Activated naive CD4-positive, alpha-beta T cell treated with anti-CD3 and anti-CD28 coated beads, Interleukin-2, amount 10 ng/mL, durations not matched to agents 7 days and 5 days (primary cell): Measurements from ENCODE around the gene A1BG.

ENCODE experiments used
- CTCF ChIA-PET: fragments of 350-600 bp; sonication (Branson Sonifier 250); formaldehyde crosslinking; loops from one replicate; lab custom pipeline; 2021; ENCODE audit warnings: antibody characterized with exemption; lab: Charles Lee
- DNase-seq: peaks from one replicate; pipeline ENCODE4 v3.0.0-alpha.2; 2020
- H3K27ac Mint-ChIP-seq: one replicate; pipeline ENCODE4 v1.8.0; 2021; ENCODE audit warnings: mild to moderate bottlenecking, moderate library complexity, mixed read lengths
- H3K27me3 Mint-ChIP-seq: one replicate; pipeline ENCODE4 v1.8.0; 2021; ENCODE audit warnings: mild to moderate bottlenecking, mixed read lengths
- H3K36me3 Mint-ChIP-seq: one replicate; pipeline ENCODE4 v1.8.0; 2021; ENCODE audit warnings: mixed read lengths
- H3K4me1 Mint-ChIP-seq: one replicate; pipeline ENCODE4 v1.8.0; 2021; ENCODE audit warnings: mixed read lengths
- H3K4me3 Mint-ChIP-seq: one replicate; pipeline ENCODE4 v1.8.0; 2021; ENCODE audit warnings: mild to moderate bottlenecking, moderate library complexity, mixed read lengths
- H3K9me3 Mint-ChIP-seq: one replicate; pipeline ENCODE4 v1.8.0; 2021; ENCODE audit warnings: mixed read lengths

The A1BG gene

DNA sequence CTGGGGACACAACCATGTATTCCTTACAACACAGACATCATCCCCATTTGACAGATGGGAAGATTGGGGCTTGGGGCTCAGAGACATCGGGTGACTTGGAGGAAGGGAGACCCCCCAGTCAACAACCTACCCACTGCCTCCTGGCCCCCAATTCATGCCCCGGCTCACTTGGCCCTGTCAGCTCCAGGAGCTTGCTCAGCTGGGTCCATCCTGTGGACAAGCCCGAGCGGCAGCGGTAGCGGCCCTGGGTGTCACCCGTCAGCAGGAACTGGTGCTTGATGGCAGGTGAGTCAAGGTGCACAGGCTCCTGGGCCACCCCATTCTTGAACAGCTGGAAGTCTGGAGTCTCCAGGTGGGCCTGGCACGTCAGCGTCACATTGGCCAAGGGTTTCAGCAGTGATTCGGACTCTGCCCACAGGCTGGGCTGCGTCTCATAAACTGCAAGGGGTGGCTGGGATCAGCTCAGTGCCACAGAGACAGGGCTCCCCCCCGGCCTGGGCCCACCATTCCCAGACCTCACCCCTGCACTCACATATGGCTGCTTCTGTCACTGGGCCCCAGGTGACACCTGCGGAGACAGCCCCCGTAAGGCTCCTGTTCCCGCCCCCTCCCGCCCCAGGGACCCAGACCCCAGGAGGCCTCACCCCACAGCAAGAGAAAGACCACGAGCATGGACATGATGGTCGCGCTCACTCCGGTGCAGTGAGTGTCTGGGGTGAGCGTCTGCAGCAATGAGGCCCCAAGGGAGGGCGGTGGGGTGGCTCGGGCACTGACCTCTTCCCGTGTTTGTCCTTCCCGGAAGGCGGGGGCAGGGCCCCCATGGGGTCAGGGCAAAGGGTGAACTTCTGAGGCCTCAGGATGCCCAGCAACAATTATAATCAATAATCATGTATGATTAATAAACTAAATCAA, at the start of gene A1BG:
Gene A1BG (minus strand): TSS at position 733 of the 912 bp plus-strand sequence. CDS start 55 bp downstream, at position 678.
- no peak for DNase-seq
- H3K36me3 Mint-ChIP-seq = peaks cover 10% of the 10 kb centered on the region
- peaks cover 4% of the 10 kb centered on the region for H3K9me3 Mint-ChIP-seq
- CTCF ChIA-PET = no interaction called here
- no peak within 1 kb of the TSS for H3K4me3 Mint-ChIP-seq
- H3K27me3 Mint-ChIP-seq = peaks cover 47% of the 10 kb centered on the region
- H3K4me1 Mint-ChIP-seq = peaks cover 43% of the 10 kb centered on the region
- H3K27ac Mint-ChIP-seq = no peak within 1 kb of the TSS

- Mint-ChIP-seq H3K36me3 (peaks cover 4% of the 10 kb centered on the region), H3K27ac (no peak overlapping the region), H3K4me1 (peaks cover 36% of the 10 kb centered on the region), H3K4me3 (peak overlapping the region; percentile 57), H3K9me3 (no peaks in the 10 kb centered on the region), H3K27me3 (peaks cover 27% of the 10 kb centered on the region)
- DNase-seq = peak; percentile 45
- CTCF ChIA-PET = interaction anchor here (0.7 kb wide), 1 partner anchor 20 kb away, joined by 3 read pairs; no protein-coding TSS in a partner anchor
Measured at GRCh38 chr19:58401840-58402421, 48.6 kb upstream of the A1BG start.

- H3K36me3 Mint-ChIP-seq = peaks cover 2% of the 10 kb centered on the region
- peaks cover 29% of the 10 kb centered on the region for H3K4me1 Mint-ChIP-seq
- CTCF ChIA-PET = interaction anchor here (1.0 kb wide), 1 partner anchor 113 kb away, joined by 3 read pairs; no protein-coding TSS in a partner anchor
Measured at GRCh38 chr19:58400916-58401839, 47.9 kb upstream of the A1BG start.

GRCh38 chr19:58400316-58400915, 47.1 kb upstream of the A1BG start:
- Mint-ChIP-seq H3K27me3 (peaks cover 41% of the 10 kb centered on the region), H3K36me3 (peaks cover 5% of the 10 kb centered on the region), H3K4me3 (peak overlapping the region; percentile 92), H3K27ac (no peak overlapping the region), H3K4me1 (peaks cover 29% of the 10 kb centered on the region), H3K9me3 (no peaks in the 10 kb centered on the region)
- CTCF ChIA-PET = interaction anchor here (1.0 kb wide), 1 partner anchor 114 kb away, joined by 3 read pairs; no protein-coding TSS in a partner anchor
- DNase-seq = no peak

More at GRCh38 chr19:58400916-58401839, 47.9 kb upstream of the A1BG start:
- DNase-seq = peak; percentile 100
- H3K4me3 Mint-ChIP-seq = peak overlapping the region; percentile 92
- peak overlapping the region; percentile 93 for H3K27ac Mint-ChIP-seq
- H3K9me3 Mint-ChIP-seq = no peaks in the 10 kb centered on the region
- peaks cover 34% of the 10 kb centered on the region for H3K27me3 Mint-ChIP-seq

- H3K27ac Mint-ChIP-seq = no peak overlapping the region
- no peaks in the 10 kb centered on the region for H3K9me3 Mint-ChIP-seq
- peaks cover 30% of the 10 kb centered on the region for H3K4me1 Mint-ChIP-seq
- peaks cover 7% of the 10 kb centered on the region for H3K36me3 Mint-ChIP-seq
- peaks cover 46% of the 10 kb centered on the region for H3K27me3 Mint-ChIP-seq
- H3K4me3 Mint-ChIP-seq = peak overlapping the region; percentile 43
- CTCF ChIA-PET = interaction anchor here (1.0 kb wide), 1 partner anchor 114 kb away, joined by 3 read pairs; no protein-coding TSS in a partner anchor
- no peak for DNase-seq
Measured at GRCh38 chr19:58399903-58400302, 46.6 kb upstream of the A1BG start.

DNA sequence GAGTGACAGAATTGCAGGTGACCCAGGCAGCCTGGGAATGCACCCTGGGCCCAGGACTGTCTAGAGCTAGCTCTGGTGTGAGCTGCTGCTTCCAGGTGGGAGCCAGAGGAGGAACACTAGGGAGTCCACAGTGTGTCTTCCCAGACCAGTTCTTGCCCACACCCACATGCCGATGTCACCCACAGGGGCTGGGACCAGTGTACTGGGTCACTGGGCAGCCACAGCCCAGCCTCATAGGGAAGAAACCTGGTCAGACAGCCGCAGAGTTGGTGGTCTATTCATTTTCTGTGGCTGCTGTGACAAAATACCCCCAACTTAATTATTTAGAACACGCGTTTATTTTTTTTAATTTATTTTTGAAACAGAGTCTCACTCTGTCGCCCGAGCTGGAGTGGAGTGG, 45.3 kb upstream of the A1BG start:
- peaks cover 53% of the 10 kb centered on the region for H3K27me3 Mint-ChIP-seq
- H3K36me3 Mint-ChIP-seq = peaks cover 19% of the 10 kb centered on the region
- H3K4me3 Mint-ChIP-seq = no peak overlapping the region
- no peaks in the 10 kb centered on the region for H3K9me3 Mint-ChIP-seq
- no peak overlapping the region for H3K27ac Mint-ChIP-seq
- no peak for DNase-seq
- H3K4me1 Mint-ChIP-seq = peaks cover 30% of the 10 kb centered on the region
- CTCF ChIA-PET = no interaction called here

DNA sequence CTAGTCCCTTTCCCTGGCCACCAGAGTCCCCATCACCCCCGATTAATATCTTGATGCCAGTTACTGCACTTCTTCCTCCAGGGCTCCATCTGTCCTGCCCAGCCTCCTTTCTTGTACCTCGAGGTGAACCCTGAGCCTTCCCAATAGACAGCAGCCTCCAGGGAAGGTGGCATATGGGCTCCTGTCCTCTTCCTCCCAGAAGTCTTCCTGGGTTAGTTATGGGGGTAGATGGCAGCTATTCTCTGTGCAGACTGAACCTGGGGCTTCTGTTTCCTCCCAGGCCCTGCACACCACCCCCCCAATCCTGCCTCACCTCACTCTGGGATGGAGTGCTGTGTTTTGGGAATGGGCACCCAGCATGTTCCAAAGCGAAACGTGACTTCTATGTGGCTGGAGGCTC, 44.8 kb upstream of the A1BG start:
- H3K9me3 Mint-ChIP-seq = no peaks in the 10 kb centered on the region
- peaks cover 53% of the 10 kb centered on the region for H3K27me3 Mint-ChIP-seq
- DNase-seq = no peak
- H3K27ac Mint-ChIP-seq = no peak overlapping the region
- H3K4me1 Mint-ChIP-seq = peaks cover 28% of the 10 kb centered on the region
- H3K4me3 Mint-ChIP-seq = no peak overlapping the region
- CTCF ChIA-PET = no interaction called here
- H3K36me3 Mint-ChIP-seq = peaks cover 23% of the 10 kb centered on the region

DNA sequence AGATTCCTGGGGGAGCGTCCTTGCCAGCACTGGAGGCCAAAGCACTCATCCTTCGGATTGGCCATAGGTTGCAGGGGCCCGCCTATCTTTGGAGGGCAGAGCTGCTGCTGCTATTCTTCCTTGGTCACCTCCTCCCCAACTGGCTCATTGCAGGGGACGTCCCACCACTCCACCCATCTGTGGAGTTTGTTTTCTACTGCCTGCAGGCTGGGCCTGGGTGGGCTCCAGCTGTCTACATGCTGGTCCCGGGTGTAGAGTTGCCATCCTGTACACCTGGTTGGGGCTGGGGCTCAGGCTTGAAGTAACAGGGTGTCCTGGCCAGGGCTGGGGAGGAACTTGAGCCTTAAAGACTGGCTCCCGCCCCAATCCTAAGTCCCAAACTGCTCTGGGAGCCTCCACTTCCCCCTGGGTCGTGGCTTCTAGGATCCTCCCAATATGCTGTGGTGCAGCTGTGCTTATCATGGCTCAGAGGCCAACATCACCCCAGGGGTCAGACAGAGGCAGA, 44.3 kb upstream of the A1BG start:
- CTCF ChIA-PET = no interaction called here
- no peak overlapping the region for H3K4me3 Mint-ChIP-seq
- no peak for DNase-seq
- H3K4me1 Mint-ChIP-seq = peaks cover 29% of the 10 kb centered on the region
- H3K36me3 Mint-ChIP-seq = peaks cover 27% of the 10 kb centered on the region
- H3K27ac Mint-ChIP-seq = no peak overlapping the region
- no peaks in the 10 kb centered on the region for H3K9me3 Mint-ChIP-seq
- H3K27me3 Mint-ChIP-seq = peaks cover 53% of the 10 kb centered on the region

- peaks cover 28% of the 10 kb centered on the region for H3K36me3 Mint-ChIP-seq
- no peak for DNase-seq
- H3K27me3 Mint-ChIP-seq = peaks cover 53% of the 10 kb centered on the region
- no peaks in the 10 kb centered on the region for H3K9me3 Mint-ChIP-seq
- no peak overlapping the region for H3K27ac Mint-ChIP-seq
- H3K4me1 Mint-ChIP-seq = peaks cover 31% of the 10 kb centered on the region
- CTCF ChIA-PET = no interaction called here
- H3K4me3 Mint-ChIP-seq = no peak overlapping the region
Measured at GRCh38 chr19:58396691-58397532, 43.6 kb upstream of the A1BG start.

GRCh38 chr19:58395979-58396627, 42.8 kb upstream of the A1BG start:
- Mint-ChIP-seq H3K9me3 (no peaks in the 10 kb centered on the region), H3K4me1 (peaks cover 29% of the 10 kb centered on the region), H3K27ac (no peak overlapping the region), H3K36me3 (peaks cover 34% of the 10 kb centered on the region), H3K4me3 (no peak overlapping the region), H3K27me3 (peaks cover 49% of the 10 kb centered on the region)
- CTCF ChIA-PET = no interaction called here
- no peak for DNase-seq

DNA sequence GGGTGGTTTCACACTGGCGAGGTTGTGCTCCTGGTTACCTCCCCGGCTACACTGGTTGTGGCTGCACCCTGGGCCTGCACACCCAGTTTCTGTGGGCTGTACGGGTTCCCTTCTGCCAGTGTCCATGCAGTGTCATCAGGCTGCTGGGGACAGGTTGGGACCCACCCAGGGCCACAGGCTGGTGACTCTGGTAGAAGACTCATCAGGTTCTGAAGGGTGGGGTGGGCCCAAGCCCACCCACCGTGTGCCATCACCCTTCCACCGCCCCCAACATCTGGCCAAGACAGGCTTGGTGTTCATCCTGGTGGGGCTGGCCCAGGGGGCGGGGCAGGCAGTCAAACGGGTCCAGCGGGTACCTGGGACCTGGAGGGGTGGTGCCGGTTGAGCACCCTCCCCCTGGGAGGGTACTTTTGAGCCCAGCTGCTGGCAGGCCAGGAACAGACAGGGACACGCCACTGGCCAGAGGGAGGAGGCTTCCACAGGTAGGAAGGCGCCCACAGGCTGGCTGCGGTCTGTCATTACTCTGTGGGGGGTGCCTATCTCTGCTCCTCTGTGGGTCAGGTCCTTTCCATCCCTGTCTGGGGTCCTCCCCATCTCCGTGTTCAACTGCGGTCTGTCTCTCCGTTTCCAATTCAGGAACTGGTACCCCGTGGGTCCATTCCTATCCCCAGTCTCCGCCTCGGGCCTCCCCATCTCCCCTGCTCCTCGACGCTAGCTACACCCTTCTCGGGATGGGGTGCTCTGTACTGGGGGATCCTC, 42.1 kb upstream of the A1BG start, which contains the start of gene RNF225:
Gene RNF225 (plus strand): TSS at position 437 of the 759 bp plus-strand sequence. CDS start 434 bp downstream, outside the sequence.
- no peak for DNase-seq

GRCh38 chr19:58394821-58395219, 41.5 kb upstream of the A1BG start:
- H3K36me3 Mint-ChIP-seq = peaks cover 41% of the 10 kb centered on the region
- CTCF ChIA-PET = no interaction called here
- H3K27me3 Mint-ChIP-seq = peaks cover 44% of the 10 kb centered on the region
- H3K9me3 Mint-ChIP-seq = no peaks in the 10 kb centered on the region
- peaks cover 26% of the 10 kb centered on the region for H3K4me1 Mint-ChIP-seq
- DNase-seq = no peak
- H3K27ac Mint-ChIP-seq = no peak overlapping the region
- no peak overlapping the region for H3K4me3 Mint-ChIP-seq

More for the DNA sequence above, 42.1 kb upstream of the A1BG start, which contains the start of gene RNF225:
- no peak within 1 kb of the TSS for H3K27ac Mint-ChIP-seq
- peaks cover 28% of the 10 kb centered on the region for H3K4me1 Mint-ChIP-seq
- H3K27me3 Mint-ChIP-seq = peaks cover 44% of the 10 kb centered on the region
- peaks cover 40% of the 10 kb centered on the region for H3K36me3 Mint-ChIP-seq
- CTCF ChIA-PET = no interaction called here
- H3K4me3 Mint-ChIP-seq = no peak within 1 kb of the TSS
- H3K9me3 Mint-ChIP-seq = no peaks in the 10 kb centered on the region
